GM12872 (cell line): ENCODE measurements around the gene MOBP.

Experiments
- TF ChIP-seq, protein P1 (sequence below): IDR thresholded peaks from 3 replicates; pipeline ENCODE4 v1.5.1; 2011; ENCODE audit warnings: low read depth, mild to moderate bottlenecking, low read length, moderate library complexity; ENCODE audit not compliant: insufficient read depth

MOBP gene

DNA sequence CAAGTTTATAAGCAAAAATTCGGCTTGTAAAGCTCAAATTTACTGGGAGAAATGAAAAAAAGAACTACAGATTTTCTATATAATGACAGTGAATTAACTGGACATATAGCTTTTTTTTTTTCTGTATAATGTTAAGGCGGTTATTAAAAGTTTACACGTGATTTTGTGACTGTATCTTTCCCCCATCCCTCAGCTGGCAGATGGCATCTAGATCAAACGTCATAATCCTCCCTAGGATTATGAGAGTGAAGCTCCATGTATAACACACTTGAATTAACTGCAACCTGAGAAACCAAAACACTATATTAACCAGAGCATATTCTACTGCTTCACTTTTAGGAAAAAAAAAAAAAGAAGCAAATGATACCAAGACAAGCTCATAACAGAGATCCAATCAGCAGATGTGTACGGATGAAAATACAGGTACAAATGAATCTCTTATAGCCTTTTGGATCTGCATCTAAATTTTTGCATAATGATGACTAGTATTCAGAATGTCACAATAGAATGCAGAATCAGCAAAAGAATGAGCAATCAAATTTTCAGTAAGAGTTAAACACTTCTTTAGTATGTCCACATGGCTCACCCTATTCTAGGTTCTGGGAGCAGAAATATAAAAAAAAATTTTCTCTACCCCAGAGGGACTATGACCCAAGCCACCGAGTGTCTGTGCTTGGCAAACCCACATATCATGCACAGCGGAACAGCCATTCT is 12.4 kb downstream of the MOBP start:
- TF ChIP-seq, protein P1, sequence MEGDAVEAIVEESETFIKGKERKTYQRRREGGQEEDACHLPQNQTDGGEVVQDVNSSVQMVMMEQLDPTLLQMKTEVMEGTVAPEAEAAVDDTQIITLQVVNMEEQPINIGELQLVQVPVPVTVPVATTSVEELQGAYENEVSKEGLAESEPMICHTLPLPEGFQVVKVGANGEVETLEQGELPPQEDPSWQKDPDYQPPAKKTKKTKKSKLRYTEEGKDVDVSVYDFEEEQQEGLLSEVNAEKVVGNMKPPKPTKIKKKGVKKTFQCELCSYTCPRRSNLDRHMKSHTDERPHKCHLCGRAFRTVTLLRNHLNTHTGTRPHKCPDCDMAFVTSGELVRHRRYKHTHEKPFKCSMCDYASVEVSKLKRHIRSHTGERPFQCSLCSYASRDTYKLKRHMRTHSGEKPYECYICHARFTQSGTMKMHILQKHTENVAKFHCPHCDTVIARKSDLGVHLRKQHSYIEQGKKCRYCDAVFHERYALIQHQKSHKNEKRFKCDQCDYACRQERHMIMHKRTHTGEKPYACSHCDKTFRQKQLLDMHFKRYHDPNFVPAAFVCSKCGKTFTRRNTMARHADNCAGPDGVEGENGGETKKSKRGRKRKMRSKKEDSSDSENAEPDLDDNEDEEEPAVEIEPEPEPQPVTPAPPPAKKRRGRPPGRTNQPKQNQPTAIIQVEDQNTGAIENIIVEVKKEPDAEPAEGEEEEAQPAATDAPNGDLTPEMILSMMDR = no peak

DNA sequence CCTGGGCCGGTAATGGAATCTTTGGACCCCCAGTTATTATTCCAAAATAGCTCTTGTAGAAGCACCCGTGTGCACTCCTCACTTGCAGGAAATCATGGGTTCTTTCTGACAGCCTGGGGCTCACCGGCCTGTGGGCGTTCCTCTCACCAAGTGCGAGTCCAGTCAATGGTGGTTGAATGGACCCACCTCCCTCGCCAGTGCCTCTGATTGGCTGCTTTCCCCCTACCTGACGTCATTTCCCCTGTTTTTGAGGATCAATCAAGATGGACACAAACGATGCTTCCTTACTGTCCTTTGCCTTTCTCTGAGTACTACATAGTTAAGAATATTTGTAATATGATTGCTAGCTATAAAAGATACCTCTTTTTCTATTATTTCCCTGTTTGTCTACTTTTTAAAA is 18.1 kb downstream of the MOBP start:
- TF ChIP-seq, protein P1 = no peak

DNA sequence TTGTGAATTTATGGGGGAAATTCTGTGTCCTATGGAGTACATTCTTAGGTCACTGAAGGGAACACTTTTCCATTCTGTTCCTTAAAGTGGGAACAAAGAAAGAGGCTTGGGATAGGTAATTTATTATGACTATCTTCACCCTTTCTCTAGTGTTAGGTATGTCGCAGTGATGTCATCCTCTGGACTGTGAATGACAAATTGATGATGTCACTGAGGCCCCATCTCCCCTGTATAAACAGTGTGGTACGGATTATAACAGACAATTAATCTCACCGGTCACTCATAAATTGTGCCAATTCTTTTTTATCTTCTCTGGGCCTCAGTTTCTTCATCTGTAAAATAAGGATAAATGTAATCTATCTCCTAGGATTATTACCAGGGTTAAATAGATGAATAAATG is 23.5 kb downstream of the MOBP start:
- TF ChIP-seq, protein P1 = no peak

DNA sequence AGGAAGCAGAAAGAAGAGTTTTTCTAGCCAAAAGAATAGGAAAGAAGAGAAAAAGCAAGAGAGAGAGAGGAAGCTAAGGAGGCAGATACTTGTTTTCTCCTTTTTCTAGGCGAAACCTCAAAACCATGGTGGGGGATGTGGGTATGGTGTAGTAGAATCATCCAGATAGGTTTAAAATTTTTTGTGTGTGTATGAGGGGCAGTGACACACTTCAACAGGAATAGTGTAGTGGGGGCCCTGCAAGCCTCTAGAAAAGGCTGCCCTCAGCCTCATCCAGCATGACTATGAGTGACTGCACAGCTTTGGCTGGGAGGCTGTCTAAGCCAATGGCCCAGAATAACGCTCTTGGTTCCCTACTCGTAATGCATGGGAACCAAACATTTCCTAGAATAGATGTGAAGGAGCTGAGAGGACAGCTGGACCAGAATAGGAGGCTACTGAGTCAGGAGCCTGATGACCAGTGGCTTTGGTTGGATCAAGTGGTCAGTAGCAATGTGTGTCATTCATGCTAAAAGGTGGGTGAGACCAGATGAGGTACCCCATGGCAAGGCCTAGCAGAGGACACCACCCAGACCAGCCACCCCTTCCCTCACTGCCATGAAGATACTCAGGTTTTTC is 24.4 kb downstream of the MOBP start:
- TF ChIP-seq, protein P1 = no peak

DNA sequence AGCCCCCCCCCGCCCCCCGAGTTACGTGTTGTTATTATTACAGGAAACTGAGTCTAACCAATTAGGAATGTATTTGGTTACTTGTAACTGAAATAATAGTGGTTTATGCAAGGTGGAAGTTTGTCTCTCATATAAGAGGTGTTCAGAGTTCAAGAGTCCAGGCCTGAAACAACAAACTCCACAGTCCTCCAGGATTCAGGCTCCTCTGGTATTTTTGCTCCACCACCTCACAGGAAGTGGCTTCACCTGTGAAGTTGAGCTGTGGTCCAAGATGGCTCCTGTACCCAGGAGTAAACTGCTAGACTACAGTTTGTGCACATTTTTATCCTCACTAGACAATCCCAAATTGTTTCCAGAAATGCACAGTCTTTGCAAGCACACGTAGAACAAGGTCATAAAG is 27.3 kb downstream of the MOBP start:
- TF ChIP-seq, protein P1 = no peak

DNA sequence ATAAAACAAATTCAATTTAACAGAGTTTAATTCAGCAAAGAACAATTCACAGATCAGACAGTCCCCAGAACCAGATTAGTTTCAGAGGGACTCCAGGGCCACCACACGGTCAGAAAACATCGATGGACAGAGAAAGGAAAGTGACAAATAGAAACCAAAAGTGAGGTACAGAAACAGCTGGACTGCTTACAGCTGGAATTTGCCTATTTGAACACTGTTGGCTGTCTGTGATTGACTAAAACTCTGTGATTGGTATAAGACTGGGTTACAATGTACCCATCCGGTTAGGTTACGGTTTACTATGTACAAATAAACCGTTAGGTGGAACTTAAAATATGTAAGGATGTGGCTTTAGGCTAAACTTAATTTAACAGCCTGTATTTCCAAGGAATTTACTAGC is 30.3 kb downstream of the MOBP start:
- TF ChIP-seq, protein P1 = no peak

DNA sequence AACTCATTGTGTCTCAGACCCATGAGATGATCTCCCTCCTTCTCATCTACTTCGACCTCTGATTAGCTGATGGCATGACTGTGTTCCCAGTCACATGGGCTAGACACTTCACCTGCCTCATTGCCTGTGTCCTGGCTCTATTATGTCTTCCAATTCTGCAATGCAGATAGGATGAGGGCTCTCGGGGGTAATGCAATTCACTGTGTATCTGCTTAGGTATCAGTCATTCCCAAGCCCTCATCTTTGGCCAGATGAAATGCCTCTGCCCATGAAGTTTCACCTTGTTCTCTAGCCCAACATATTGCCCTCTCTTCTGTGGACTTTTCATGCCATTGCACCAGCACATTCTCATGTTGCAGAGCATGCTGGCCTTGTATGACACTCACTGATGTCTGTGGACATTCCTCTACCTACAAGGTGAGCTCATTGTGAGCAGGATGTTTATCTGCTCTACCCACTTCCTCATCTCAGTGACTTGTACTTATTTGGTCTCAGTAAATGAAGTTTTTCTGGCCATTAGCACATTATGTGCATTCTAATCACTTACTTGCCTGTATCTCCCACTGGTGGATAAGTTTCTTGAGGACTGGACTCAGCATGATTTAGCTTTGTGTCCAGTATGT is 32.3 kb downstream of the MOBP start:
- TF ChIP-seq, protein P1 = no peak
